Suprapubic skin (tissue), 4 donors: ENCODE data around the gene SHF. TPM values are rescaled to one million over a fixed set of nuclear protein-coding genes. Genes with fewer than 3 reads are reported as not detected.
A peak's percentile ranks its signal among the peaks of the same experiment; 100 is the strongest.

Experiments
- DNase-seq, 2 donors: peaks; one replicate each; pipeline ENCODE4 v3.0.0-alpha.2; 2019; ENCODE audit warnings: low spot score in 2 of 2
- H3K27ac ChIP-seq: fragments of 200-600 bp; sonication (generic); one replicate; pipeline ENCODE4 v1.5.1; 2019
- H3K27me3 ChIP-seq: fragments of 200-600 bp; sonication (generic); one replicate; pipeline ENCODE4 v1.5.1; 2019
- H3K36me3 ChIP-seq: fragments of 200-600 bp; sonication (generic); one replicate; pipeline ENCODE4 v1.5.1; 2019
- H3K4me1 ChIP-seq: fragments of 200-600 bp; sonication (generic); one replicate; pipeline ENCODE4 v1.5.1; 2019
- H3K4me3 ChIP-seq: fragments of 200-600 bp; sonication (generic); one replicate; pipeline ENCODE4 v1.5.1; 2019; ENCODE audit warnings: mild to moderate bottlenecking
- H3K9me3 ChIP-seq: fragments of 200-600 bp; sonication (generic); one replicate; pipeline ENCODE4 v1.5.1; 2019
- CTCF ChIP-seq, 2 donors: fragments of 200-600 bp in 1 of 2; fragments of 450-650 bp in 1 of 2; sonication (generic) in 1 of 2; IDR thresholded peaks; one replicate each; pipeline ENCODE4 v1.5.1; 2016 to 2019; ENCODE audit warnings: antibody characterized with exemption in 2 of 2, mild to moderate bottlenecking in 1 of 2, moderate library complexity in 1 of 2
- EP300 ChIP-seq: sonication (generic); formaldehyde crosslinking; IDR thresholded peaks from one replicate; pipeline ENCODE4 v1.6.1; 2017; ENCODE audit warnings: antibody characterized with exemption
- POLR2A ChIP-seq, 2 donors: fragments of 450-650 bp; IDR thresholded peaks; one replicate each; pipeline ENCODE4 v1.6.1; 2017; ENCODE audit warnings: antibody characterized with exemption in 2 of 2, mild to moderate bottlenecking in 2 of 2, moderate library complexity in 2 of 2
- POLR2AphosphoS5 ChIP-seq, 3 donors: sonication (generic); formaldehyde crosslinking; IDR thresholded peaks; one replicate each; pipeline ENCODE4 v1.6.1; 2017; ENCODE audit warnings: antibody characterized with exemption in 3 of 3
- whole genome bisulfite sequencing: methylation state at CpG from one replicate; pipeline ENCODE4 v1.1.5; 2018; 5-methylcytosine and 5-hydroxymethylcytosine counted together
- total RNA-seq, 4 donors: library from RNA; depleted of rRNA; stranded (reverse); fragments of >200 nt; gene quantifications; one replicate each; pipeline ENCODE4 v1.1.0, GENCODE V29; 2016

SHF gene
- total RNA-seq, 4 donors from 2014 or later = 5.4 to 11.9 (median 8.6) TPM

GRCh38 chr15:45180648-45181436 lies 6.9 kb downstream of the SHF start:
- no peak for TF ChIP-seq POLR2A (IDR thresholded peaks at IDR 0.05)
- no peak for TF ChIP-seq POLR2AphosphoS5 (IDR thresholded peaks at IDR 0.05)
- no peak for TF ChIP-seq EP300
- TF ChIP-seq CTCF (IDR thresholded peaks at IDR 0.05) = no peak
- DNase-seq = no peak
- Histone ChIP-seq H3K9me3 (no peaks in the 10 kb centered on the region), H3K27me3 (no peaks in the 10 kb centered on the region), H3K36me3 (peaks cover 2% of the 10 kb centered on the region), H3K4me3 (no peak overlapping the region), H3K4me1 (peaks cover 23% of the 10 kb centered on the region), H3K27ac (peak overlapping the region; percentile 51)
- WGBS = 86% methylated on average over 7 of the region's 8 CpGs

- Histone ChIP-seq H3K9me3 (no peaks in the 10 kb centered on the region), H3K4me1 (peaks cover 17% of the 10 kb centered on the region), H3K27ac (peak overlapping the region; percentile 51), H3K4me3 (no peak overlapping the region), H3K27me3 (no peaks in the 10 kb centered on the region), H3K36me3 (peaks cover 2% of the 10 kb centered on the region)
- 84% methylated on average over 7 of the region's 7 CpGs for WGBS
- DNase-seq = no peak
- TF ChIP-seq EP300 (no peak), POLR2A (IDR thresholded peaks at IDR 0.05) (no peak), CTCF (IDR thresholded peaks at IDR 0.05) (no peak), POLR2AphosphoS5 (IDR thresholded peaks at IDR 0.05) (no peak)
Observed at GRCh38 chr15:45180201-45180600, 7.6 kb downstream of the SHF start.

GRCh38 chr15:45179221-45179985 lies 8.4 kb downstream of the SHF start:
- no peaks in the 10 kb centered on the region for H3K9me3 ChIP-seq
- no peak for DNase-seq
- peak overlapping the region; percentile 51 for H3K27ac ChIP-seq
- TF ChIP-seq EP300 = no peak
- no peak for TF ChIP-seq POLR2AphosphoS5 (IDR thresholded peaks at IDR 0.05)
- no peak for TF ChIP-seq POLR2A (IDR thresholded peaks at IDR 0.05)
- peak in 1 of 2 donors; percentile 36 for TF ChIP-seq CTCF (IDR thresholded peaks at IDR 0.05)
- H3K4me1 ChIP-seq = peaks cover 9% of the 10 kb centered on the region
- no peak overlapping the region for H3K4me3 ChIP-seq
- 87% methylated on average over 13 of the region's 13 CpGs for WGBS
- H3K27me3 ChIP-seq = no peaks in the 10 kb centered on the region
- H3K36me3 ChIP-seq = peaks cover 2% of the 10 kb centered on the region

- WGBS = 83% methylated on average over 3 of the region's 3 CpGs
- peaks cover 7% of the 10 kb centered on the region for H3K4me1 ChIP-seq
- no peak overlapping the region for H3K27ac ChIP-seq
- H3K27me3 ChIP-seq = no peaks in the 10 kb centered on the region
- H3K9me3 ChIP-seq = no peaks in the 10 kb centered on the region
- DNase-seq = no peak
- TF ChIP-seq CTCF (IDR thresholded peaks at IDR 0.05) (no peak), POLR2AphosphoS5 (IDR thresholded peaks at IDR 0.05) (no peak), POLR2A (IDR thresholded peaks at IDR 0.05) (no peak), EP300 (no peak)
- no peak overlapping the region for H3K4me3 ChIP-seq
- H3K36me3 ChIP-seq = peaks cover 8% of the 10 kb centered on the region
Observed at GRCh38 chr15:45177285-45177684, 10.5 kb downstream of the SHF start.

- DNase-seq = no peak
- Histone ChIP-seq H3K4me1 (peaks cover under 1% of the 10 kb centered on the region), H3K27ac (no peak overlapping the region), H3K9me3 (no peaks in the 10 kb centered on the region), H3K4me3 (no peak overlapping the region), H3K27me3 (no peaks in the 10 kb centered on the region), H3K36me3 (peaks cover 20% of the 10 kb centered on the region)
- TF ChIP-seq EP300 (no peak), CTCF (IDR thresholded peaks at IDR 0.05) (no peak), POLR2A (IDR thresholded peaks at IDR 0.05) (no peak)
- 94% methylated on average over 2 of the region's 2 CpGs for WGBS
Observed at GRCh38 chr15:45174577-45174976, 13.2 kb downstream of the SHF start.
